A549 (cell line): ENCODE data around the gene EZH1.

Experiments
- CTCF ChIP-seq: fragments of >200 bp; sonication (Bioruptor Twin); formaldehyde crosslinking; IDR thresholded peaks from 3 replicates; pipeline ENCODE4 v1.5.1; 2016
- KDM1A ChIP-seq: fragments of 200-600 bp; sonication (generic); IDR thresholded peaks from 2 replicates; pipeline ENCODE4 v1.6.1; 2016; ENCODE audit warnings: low read depth, mild to moderate bottlenecking
- PHF8 ChIP-seq: fragments of 200-600 bp; sonication (generic); IDR thresholded peaks from 2 replicates; pipeline ENCODE4 v1.6.1; 2016; ENCODE audit warnings: low read depth, mild to moderate bottlenecking, antibody characterized with exemption, moderate library complexity, borderline replicate concordance
- POLR2A ChIP-seq: IDR thresholded peaks from 2 replicates; pipeline ENCODE4 v1.6.1; 2012; ENCODE audit warnings: mild to moderate bottlenecking, low read length
- TF ChIP-seq, protein P1 (sequence below): IDR thresholded peaks from 2 replicates; pipeline ENCODE4 v1.6.1; 2012
- TF ChIP-seq, protein P2 (sequence below): fragments of 200-600 bp; sonication (generic); IDR thresholded peaks from 2 replicates; pipeline ENCODE4 v1.6.1; 2016; ENCODE audit warnings: antibody characterized with exemption, mild to moderate bottlenecking, moderate library complexity
- TF ChIP-seq, protein P3 (sequence below): fragments of 450-650 bp; IDR thresholded peaks from 2 replicates; pipeline ENCODE4 v1.6.1; 2014; ENCODE audit warnings: antibody characterized with exemption
- TF ChIP-seq, protein P4 (sequence below): fragments of 150-350 bp; IDR thresholded peaks from 2 replicates; pipeline ENCODE4 v1.6.1; 2014; ENCODE audit warnings: low read depth, mild to moderate bottlenecking, low read length

DNA sequence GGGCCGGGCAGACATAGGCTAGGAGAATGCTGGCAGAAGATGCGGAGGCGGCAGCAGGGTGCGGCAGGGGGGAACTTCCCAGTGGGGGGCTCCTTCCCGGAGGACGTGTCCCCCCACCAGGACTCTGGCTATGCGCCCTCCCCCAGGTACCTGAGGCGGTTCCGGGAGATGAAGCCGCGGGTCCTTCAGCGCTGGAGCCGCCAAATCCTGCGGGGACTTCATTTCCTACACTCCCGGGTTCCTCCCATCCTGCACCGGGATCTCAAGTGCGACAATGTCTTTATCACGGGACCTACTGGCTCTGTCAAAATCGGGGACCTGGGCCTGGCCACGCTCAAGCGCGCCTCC lies 38.9 kb upstream of the EZH1 start:
- TF ChIP-seq, protein P1, sequence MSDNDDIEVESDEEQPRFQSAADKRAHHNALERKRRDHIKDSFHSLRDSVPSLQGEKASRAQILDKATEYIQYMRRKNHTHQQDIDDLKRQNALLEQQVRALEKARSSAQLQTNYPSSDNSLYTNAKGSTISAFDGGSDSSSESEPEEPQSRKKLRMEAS, result no peak
- no peak for TF ChIP-seq POLR2A
- TF ChIP-seq CTCF, result no peak
- TF ChIP-seq, protein P2, sequence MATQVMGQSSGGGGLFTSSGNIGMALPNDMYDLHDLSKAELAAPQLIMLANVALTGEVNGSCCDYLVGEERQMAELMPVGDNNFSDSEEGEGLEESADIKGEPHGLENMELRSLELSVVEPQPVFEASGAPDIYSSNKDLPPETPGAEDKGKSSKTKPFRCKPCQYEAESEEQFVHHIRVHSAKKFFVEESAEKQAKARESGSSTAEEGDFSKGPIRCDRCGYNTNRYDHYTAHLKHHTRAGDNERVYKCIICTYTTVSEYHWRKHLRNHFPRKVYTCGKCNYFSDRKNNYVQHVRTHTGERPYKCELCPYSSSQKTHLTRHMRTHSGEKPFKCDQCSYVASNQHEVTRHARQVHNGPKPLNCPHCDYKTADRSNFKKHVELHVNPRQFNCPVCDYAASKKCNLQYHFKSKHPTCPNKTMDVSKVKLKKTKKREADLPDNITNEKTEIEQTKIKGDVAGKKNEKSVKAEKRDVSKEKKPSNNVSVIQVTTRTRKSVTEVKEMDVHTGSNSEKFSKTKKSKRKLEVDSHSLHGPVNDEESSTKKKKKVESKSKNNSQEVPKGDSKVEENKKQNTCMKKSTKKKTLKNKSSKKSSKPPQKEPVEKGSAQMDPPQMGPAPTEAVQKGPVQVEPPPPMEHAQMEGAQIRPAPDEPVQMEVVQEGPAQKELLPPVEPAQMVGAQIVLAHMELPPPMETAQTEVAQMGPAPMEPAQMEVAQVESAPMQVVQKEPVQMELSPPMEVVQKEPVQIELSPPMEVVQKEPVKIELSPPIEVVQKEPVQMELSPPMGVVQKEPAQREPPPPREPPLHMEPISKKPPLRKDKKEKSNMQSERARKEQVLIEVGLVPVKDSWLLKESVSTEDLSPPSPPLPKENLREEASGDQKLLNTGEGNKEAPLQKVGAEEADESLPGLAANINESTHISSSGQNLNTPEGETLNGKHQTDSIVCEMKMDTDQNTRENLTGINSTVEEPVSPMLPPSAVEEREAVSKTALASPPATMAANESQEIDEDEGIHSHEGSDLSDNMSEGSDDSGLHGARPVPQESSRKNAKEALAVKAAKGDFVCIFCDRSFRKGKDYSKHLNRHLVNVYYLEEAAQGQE, result no peak
- TF ChIP-seq, protein P3, sequence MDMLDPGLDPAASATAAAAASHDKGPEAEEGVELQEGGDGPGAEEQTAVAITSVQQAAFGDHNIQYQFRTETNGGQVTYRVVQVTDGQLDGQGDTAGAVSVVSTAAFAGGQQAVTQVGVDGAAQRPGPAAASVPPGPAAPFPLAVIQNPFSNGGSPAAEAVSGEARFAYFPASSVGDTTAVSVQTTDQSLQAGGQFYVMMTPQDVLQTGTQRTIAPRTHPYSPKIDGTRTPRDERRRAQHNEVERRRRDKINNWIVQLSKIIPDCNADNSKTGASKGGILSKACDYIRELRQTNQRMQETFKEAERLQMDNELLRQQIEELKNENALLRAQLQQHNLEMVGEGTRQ, result no peak
- TF ChIP-seq, protein P4, sequence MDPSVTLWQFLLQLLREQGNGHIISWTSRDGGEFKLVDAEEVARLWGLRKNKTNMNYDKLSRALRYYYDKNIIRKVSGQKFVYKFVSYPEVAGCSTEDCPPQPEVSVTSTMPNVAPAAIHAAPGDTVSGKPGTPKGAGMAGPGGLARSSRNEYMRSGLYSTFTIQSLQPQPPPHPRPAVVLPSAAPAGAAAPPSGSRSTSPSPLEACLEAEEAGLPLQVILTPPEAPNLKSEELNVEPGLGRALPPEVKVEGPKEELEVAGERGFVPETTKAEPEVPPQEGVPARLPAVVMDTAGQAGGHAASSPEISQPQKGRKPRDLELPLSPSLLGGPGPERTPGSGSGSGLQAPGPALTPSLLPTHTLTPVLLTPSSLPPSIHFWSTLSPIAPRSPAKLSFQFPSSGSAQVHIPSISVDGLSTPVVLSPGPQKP, result no peak
- no peak for TF ChIP-seq PHF8
- TF ChIP-seq KDM1A, result no peak
